Activated CD8-positive, alpha-beta memory T cell treated with anti-CD3 and anti-CD28 coated beads, Interleukin-2, amount 50 U/mL, for 4 hours (primary cell): ENCODE measurements around the gene TMEM74B.

Source experiments
- DNase-seq: peaks from one replicate; pipeline ENCODE4 v3.0.0-alpha.2; 2020

Gene TMEM74B

DNA sequence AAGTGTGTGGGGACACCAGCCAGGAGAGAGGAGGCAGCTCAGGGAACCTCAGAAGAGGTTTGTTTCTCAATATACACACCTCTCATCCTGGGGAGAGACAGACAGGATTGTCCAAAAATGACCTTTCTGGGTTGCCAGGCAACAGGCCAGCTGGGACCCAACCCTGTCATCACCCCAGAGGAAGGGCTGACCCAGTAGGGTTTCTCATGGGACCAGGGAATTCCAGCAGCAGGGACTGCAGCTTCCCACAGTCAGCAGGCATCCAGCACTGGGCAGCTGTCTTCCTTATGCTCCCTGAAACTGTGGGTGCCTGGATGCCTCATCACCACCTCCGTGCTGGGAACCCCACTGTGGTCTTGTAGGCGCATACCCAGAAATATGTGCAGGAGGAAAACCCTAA lies 19.8 kb upstream of the TMEM74B start:
- DNase-seq = no peak

- DNase-seq = no peak
Measured at GRCh38 chr20:1204113-1204512, 19.3 kb upstream of the TMEM74B start.

DNA sequence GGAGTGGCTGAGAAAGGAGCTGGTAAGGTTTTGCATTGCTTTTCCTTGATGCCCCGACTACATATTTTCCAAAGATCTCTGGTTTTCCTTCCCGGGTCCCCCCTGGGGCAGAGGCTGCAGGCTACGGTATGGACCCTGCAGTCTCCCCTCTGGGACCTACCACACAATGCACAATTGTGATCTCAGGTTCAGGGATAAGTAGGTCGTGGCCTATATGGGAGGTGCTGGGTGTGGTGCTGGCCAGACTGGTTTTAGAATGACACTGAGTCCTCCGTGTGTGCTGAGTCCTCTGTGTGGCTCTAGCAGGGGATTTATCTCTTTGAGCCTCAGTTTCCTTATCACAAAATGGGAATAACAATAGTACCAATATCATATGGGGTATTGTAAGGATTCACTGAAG lies 18.8 kb upstream of the TMEM74B start:
- DNase-seq = no peak

- DNase-seq = no peak
Measured at GRCh38 chr20:1202762-1203504, 18.2 kb upstream of the TMEM74B start, which contains the start of gene C20orf202. Gene C20orf202 (plus strand): TSS chr20:1203454. CDS start chr20:1203586, 132 bp downstream.

DNA sequence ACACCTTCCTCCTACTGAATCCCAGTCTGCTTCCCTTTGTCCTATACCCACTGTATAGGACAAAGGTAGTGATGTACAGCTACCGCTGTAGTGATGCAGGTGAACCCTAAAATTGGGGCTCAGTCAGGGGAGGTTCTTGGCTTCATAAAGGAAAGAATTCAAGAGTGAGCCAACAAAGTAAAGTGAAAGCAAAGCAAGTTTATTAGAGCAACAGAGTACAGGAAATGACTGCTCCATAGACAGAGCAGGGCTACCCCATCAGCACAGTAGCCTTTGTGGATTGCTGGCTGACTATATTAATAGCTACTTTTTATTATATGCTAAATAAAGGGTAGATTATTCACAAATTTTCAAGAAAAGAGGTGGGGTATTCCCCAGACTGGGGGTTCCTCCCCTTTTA lies 15.2 kb upstream of the TMEM74B start:
- no peak for DNase-seq

- DNase-seq = no peak
Measured at GRCh38 chr20:1199212-1199873, 14.6 kb upstream of the TMEM74B start.

- DNase-seq = no peak
Measured at GRCh38 chr20:1198751-1199150, 14.0 kb upstream of the TMEM74B start.

DNA sequence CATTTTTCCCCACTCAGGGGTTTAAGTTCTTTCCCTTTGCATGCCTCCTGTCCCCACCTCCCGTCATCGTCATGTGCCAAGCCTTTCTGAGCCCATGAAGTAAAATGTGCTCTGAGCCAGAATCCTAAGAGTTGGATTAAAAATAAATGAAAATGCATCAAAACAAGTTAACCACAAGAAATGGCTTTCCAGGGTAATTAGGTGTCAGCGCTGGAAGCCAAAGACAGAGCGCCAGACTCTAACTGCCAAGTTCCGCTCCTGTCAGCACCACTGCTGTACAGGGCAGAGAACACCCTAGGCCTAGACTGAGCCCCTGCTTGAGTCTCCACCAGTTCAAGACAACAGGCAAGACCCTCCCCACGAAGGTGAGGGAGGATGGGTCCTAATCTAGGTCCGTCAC lies 13.0 kb upstream of the TMEM74B start:
- DNase-seq = no peak

GRCh38 chr20:1196634-1197033 lies 11.9 kb upstream of the TMEM74B start:
- DNase-seq = no peak

- DNase-seq = no peak
Measured at GRCh38 chr20:1195226-1195625, 10.4 kb upstream of the TMEM74B start.

DNA sequence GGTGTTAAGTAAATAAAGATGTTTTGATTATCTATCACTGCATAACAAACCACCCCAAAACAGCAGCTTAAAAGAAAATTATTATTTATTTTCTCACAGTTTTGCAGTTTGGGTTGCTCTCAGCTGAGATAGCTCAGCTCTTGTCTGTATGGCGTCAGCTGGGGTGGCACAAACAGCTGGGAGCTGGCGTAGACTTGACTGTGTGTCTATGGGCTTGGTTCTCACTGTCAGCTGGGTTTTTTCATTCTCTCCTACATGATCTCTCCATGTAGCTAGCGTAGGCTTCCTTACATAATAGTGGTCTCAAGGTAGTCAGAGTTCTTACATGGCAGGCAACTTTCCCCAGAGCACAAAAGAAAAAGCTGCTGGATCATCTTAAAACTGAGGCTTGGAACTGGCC lies 6.5 kb upstream of the TMEM74B start:
- DNase-seq = no peak

DNA sequence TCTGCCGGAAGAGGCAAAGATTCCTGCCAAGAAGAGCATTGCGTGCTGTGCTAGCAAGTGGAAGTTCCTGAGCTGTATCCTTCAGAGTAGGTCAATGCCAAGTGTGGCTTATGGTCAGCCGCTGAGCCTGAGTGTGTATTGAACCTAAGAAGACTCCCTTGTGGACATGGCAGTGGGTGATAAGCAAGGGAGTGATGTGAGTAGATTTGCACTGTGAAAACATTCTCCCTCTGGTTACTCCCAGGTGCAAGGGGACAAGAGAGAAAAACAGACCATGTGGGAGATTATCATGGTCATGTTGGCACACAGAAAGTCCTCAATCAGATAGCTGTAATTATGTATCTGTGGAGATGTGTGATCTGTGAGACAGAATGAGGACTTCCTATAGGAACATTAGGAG lies 6.1 kb upstream of the TMEM74B start:
- DNase-seq = no peak

GRCh38 chr20:1189827-1190226 lies 5.0 kb upstream of the TMEM74B start:
- no peak for DNase-seq

- no peak for DNase-seq
Measured at GRCh38 chr20:1188347-1188746, 3.6 kb upstream of the TMEM74B start.

DNA sequence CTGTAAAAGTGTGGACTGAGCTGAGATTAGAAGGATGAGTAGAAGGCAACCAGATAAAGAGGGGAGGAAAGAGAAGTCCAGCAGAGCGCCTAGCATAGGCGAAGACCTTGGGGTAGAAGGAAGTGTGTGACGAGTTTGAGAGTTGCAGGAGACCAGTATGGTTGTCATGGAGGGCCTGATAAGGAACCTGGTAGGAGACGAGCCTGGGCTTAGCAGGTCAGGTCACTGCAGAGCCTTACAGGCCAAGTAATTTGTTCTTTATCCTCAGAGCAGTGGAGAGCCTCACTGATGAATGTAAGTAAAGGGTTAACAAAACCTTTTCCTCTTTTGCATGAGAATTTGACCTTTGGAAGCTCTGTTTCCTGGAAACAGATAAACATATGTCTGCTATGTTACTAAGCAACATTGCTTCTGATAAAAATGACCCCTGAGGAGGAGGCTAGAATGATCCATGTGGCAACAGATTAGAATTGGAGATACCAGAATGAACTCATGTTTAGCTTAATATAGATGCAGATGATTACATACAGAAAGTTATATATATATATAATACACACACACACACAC lies 2.9 kb upstream of the TMEM74B start:
- no peak for DNase-seq

DNA sequence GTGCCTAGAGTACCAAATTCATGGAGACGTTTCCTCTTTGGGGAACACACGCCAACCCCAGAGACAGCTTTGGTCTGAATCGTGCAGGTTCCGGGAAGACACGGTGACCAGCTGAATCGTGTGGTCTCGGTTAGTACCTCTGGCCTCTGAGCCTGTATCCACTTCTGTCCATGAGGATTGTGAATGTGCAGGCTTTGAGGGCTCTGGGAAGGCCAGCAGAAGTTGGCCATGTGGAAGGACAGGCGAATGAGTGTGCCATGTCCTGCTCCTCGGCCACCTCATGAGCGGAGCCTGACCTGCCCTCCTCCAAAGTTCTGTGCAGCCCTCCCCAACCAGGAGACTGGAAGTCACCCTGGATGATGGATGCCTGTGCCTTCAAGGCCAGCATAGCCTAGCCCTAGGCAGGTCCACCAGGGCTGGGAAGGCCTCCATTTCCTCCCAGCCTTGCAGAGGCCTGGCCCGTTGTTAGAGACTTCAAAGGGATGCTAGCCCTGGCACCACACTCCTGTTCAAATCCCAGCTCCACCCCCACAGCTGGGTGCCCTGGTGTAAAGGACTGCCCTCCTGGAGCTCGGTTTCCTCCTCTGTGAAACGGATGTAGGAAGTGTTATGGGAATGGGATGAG lies 1.7 kb upstream of the TMEM74B start:
- no peak for DNase-seq

DNA sequence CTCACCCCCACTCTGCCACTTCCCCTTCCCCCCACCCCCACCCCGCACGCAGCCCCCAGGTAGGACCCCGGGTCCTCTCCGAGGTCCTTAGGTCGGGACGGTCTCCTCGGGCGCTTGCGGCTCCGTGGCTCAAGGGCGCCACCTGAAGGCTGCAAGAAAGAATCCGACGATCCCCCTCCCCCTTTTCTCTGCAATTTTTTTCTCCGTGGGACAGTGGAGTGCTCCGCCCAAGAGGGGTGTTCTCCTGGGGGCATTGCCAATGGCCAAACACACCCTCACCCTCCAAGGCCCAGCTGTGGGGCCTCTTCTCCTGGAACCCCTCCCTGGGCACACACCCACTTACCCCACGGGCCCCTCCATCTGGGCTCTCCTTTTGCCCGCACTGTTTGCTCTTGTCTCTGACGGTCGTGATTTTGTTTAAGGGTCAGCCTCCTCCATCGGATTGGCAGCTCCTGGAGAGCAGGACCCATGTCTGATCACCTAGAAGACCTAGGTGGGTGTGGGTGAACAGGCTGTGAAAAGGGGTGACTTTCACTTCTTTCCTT lies 1.1 kb upstream of the TMEM74B start:
- peak; percentile 33 for DNase-seq

DNA sequence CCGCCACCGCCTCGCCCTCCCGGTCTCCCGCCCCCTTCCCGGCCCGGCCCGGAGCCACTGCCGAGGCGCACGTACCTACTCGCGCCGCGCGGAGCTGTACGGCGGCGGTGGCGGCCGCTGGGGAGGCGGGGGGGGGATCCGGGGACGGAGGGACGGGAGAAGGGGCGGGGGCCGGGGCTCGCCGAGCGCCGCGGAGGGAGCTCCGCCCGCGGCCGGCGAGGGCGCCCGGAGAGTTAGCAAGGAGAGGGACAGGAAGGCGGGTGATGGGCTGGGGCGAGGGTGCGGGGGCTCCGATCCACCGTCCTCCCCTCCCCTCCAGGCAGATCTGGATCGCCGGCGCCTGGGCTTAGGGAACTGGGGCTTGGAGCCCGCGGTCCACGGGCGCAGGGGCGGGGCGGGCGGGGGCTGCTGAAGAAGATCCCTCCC lies 548 bp upstream of the TMEM74B start:
- DNase-seq = no peak

- no peak for DNase-seq
Measured at GRCh38 chr20:1184260-1184637, 532 bp downstream of the TMEM74B start.

DNA sequence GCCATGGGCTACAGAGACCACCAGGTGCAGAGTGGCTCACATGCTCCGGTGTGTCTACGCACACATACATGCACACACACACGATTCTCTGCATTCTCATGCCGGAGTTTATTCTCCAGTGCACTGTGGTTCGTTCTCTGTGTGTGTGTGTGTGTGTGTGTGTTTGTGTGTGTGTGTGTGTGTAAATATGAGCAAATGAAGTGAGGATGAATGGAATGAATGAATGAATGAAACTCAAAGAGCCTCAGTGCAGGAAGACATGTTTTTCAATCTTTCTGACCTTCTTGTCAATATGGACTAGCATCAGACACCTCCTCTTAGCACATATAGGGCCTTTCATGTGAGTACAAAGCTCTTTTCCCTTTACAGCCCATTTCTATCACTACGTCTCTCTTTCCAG lies 1.6 kb downstream of the TMEM74B start:
- no peak for DNase-seq

- DNase-seq = no peak
Measured at GRCh38 chr20:1182106-1182505, 2.7 kb downstream of the TMEM74B start.

DNA sequence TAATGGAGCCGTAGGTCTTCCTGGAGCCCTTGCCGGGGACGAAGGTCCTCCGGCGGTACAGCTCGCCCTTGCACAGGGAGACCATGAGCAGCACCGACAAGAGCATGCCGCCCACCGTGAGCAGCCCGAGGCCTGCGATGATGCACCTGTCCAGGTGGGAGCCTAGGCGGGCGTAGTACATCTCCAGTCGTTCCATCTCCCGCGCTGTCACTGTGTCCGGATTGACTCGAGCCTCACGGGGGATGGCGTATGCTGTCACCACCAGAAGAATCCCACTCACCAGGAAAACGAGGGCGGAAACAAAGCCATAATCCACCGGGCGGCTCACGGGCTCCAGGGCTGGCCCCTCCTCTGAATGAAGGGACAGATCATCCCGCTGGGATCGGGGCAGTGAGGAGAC lies 3.8 kb downstream of the TMEM74B start:
- no peak for DNase-seq

DNA sequence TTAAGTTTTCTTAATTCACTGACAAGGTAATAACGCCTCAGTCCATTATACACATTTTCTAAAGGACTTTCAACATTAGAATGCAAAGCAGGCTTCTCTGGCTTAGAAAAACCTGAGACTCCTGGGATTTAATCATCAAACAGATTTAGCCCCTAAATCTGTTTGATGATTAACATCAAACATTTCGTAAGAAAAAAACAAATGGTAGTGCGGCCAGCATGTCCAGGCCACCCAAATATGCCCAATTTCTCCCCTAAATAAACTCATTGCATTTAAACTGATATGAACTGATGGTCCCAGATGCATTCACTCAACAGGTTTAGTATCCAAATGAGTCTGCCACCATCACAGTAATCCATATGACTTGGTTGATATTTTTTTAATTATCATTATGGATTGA lies 6.2 kb downstream of the TMEM74B start:
- DNase-seq = no peak

DNA sequence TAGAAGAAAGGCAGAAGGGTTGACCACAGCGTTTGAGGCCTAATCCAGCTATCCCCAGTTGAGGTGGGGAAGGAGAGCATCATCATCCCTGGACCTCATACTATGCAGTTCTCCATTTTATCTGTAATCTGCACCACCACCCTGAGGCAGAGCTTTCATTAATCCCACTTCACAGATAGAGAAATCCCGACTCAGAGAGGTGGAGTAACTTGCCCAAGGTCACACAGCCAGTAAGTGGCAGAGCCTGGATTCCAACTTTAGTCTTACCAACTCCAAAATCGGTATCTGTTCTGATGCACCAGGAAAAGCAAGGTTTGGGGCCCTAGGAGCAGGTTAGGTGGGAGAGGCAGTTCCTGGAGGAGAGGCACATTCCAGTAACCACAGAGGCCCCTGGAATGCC lies 6.7 kb downstream of the TMEM74B start:
- DNase-seq = no peak
